Activated CD8-positive, alpha-beta memory T cell treated with anti-CD3 and anti-CD28 coated beads for 36 hours (primary cell): ENCODE measurements around the gene CAMK4. TPM values are rescaled to one million over a fixed set of nuclear protein-coding genes. Genes with fewer than 3 reads are reported as not detected.

Experiments used
- CTCF ChIA-PET: fragments of 350-600 bp; sonication (Branson Sonifier 250); formaldehyde crosslinking; loops from one replicate; lab custom pipeline; 2021; ENCODE audit warnings: antibody characterized with exemption; lab: Charles Lee
- POLR2A ChIA-PET: fragments of 350-600 bp; sonication (Branson Sonifier 250); formaldehyde crosslinking; loops from one replicate; lab custom pipeline; 2021; ENCODE audit warnings: antibody characterized with exemption; lab: Charles Lee
- total RNA-seq, 2 experiments: library from RNA; stranded (reverse); gene quantifications; one replicate each; pipeline ENCODE4 v1.2.3, GENCODE V29; 2021

The CAMK4 gene
- total RNA-seq, 2 experiments from 2014 or later = 51.8 to 57.4 TPM

DNA sequence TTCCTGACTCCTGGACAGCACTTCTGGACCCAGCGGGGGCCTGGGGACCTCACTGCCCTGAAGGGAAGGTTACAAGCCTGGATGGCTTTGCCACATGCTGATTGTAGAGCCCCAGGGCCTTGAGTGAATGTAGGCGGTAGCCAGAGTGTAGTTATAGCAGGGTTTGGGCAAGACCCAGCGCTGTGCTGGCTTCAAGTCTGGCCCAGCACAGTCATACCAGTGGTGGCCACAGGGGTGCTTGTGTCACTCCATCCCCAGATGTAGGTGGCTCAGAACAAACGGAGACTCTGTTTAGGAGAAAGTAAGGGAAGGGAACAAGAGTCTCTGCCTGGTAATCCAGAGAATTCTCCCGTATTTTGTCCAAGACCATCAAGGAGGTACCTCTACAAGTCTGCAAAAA, 203.6 kb downstream of the CAMK4 start:
- ChIA-PET POLR2A (no interaction called here), CTCF (no interaction called here)

DNA sequence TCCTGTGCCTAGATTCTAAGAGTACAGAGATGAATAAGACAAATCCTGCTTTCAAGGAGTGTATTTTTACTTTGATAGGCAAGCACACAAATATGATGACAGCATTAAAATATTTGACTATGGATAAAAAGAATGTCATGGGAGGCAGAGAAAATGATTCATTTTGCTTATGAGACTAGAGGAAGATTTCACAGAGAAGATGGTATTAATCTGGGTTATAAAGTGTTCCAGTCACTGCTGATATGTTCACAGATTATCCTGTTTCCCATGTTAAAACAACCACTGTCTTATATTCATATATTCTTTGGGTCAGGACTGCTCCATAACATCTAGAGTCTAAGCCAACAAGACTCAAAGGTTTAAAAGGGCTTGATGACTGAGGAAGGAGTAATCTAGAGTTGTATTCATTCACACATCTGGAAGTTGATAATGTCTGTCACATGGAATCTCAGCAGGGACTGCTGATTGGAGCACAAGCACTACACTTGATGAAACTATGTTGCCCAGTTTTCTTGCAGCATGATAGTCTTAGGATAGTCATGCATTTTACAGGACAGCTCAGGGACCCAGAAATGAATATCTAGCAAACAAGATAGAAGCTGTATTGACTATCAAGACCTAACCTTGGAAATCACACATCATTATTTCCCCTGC, 208.8 kb downstream of the CAMK4 start:
- ChIA-PET POLR2A (interaction anchor here (0.6 kb wide), 1 partner anchor 70 kb away, joined by 3 read pairs; no protein-coding TSS in a partner anchor), CTCF (no interaction called here)

DNA sequence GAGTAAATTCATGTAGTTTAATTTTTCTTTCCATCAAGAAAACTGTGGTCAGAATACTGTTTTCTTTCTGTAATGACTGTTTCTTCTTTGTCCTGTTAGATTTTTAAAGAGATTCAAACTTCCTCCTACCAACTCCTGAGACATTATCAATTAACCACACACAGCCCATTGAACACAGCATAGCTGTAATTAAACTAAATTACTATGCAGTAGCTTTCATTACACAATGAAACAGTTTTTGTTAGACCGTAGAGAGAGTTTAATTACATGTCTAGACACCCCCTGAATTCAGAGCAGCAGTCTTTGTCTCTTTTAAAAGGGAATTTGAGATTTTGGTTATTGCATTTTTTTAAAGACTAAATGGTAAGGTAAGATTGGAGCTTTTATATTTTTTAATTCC, 210.6 kb downstream of the CAMK4 start:
- ChIA-PET CTCF (no interaction called here), POLR2A (no interaction called here)

DNA sequence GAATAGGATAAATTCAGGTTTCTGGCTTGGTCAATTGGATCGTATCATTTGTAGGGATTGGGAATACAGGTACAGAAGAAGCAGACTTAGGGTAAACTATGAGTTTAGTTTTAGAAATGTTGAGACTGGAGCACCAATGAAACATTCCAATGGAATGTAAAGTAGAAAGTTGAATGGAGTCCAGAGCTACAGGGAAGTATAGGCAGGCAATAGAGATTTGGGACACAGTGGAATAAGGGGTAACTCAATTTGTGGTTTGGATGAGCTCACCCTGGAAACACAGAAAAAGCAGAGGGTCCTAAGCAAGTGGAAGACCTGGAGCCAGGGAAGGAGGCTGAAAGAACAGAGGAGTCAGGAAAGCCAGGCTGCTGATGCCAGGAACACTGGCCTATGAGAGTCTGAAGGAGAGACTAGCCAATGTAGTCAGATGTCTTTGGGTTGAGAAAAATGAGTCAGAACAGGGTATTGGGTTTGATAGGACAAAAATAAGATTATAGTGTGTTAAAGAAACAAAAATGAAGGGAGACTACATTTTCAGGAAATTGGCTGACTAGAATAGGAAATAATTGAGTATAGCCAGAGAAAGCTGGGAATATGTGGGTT, 215.4 kb downstream of the CAMK4 start:
- ChIA-PET POLR2A (no interaction called here), CTCF (no interaction called here)

DNA sequence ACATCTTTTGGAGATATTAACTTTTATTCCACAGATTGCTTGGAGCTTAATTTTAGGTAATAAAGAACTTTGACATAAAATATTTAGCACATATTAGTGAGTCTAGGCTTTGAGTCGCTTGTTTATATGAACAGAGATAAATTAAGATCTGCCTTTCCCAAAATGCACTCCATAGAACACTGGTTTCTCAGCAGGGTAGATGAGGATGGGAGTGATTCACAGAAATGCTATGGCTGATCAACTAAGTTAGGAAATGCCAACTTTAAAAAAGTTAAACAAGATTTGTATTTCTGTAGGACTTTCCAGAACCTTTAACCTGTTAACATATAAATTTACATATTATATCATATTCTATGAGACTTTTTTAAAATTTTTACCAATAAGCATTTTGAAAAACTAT, 222.9 kb downstream of the CAMK4 start:
- ChIA-PET CTCF (no interaction called here), POLR2A (no interaction called here)

DNA sequence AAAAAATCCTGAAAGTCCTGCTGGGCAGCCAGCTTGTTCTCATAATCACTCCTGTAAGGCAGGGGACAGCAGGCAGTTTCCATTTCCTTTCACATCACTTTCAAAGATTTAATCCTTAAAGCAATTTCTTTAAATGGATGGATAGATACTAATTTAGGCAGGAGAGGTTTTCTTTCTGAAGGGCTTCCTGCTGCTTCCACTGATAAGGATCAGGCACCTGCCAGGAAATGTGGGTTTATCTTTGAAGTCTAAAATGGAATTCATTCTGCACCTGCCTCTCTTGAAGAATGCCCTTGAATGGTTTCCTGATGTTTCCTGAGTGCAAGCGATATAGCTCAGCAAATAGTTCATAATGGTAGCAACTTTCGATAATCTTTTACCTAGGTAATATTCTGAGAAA, 223.6 kb downstream of the CAMK4 start:
- ChIA-PET CTCF (no interaction called here), POLR2A (no interaction called here)

DNA sequence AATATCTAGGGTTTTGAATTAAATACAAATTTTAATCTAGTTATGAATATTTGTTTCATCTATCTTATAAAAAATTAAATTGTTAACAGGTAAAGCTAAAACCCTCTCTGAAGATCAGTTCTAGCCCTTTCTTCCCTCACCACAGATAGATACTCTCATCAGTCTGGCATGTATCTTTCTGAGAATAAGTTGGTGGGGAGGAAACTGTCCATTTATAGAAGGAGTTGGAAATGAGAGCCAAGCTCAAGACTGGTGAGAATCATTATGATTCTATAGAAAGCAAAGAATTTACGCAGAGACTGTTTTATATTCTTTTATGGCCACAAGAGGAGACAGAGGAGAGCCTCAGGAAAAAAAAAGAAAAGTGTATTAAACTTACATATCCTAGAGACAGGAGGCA, 229.1 kb downstream of the CAMK4 start:
- POLR2A ChIA-PET = no interaction called here
- CTCF ChIA-PET = no interaction called here

DNA sequence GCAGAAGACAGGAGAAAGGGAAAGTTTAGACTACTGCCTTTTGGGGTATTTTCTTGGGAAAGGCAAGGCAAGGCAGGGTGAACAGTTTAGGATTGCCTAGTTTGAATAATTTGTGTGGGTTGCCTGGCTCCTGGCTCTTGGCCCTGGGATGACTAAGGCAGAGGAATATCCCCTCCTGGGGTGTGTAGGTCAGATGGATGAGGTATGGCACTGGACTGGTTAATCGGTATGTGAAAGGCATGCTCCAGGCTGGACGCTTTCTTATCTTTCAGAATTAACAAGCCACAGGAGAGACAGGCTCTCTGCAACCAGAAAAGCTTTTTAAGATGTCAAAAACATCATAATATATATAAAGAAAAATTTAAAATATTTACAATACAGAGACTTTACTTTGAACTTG, 229.6 kb downstream of the CAMK4 start:
- POLR2A ChIA-PET = no interaction called here
- CTCF ChIA-PET = no interaction called here

DNA sequence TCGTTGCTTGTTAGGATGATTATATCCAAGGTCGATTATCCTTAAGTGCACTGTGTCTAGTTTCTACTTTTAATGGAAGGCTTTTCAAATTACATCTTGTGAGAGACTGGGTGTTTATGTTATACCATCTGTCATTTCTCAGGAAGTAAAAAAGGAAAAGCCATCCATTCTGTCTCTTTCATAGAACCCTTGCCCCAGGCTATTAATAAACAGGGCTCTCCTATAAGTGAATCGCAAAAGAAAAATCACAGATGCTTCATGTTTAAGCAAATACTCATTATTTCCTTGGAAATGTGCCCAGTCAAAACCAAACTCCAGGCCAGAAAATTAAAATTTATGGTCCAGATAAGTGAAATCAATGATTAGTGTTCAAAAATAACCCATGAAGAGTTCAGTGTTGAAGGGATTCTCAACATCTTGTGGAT, 230.0 kb downstream of the CAMK4 start:
- ChIA-PET POLR2A (no interaction called here), CTCF (no interaction called here)

DNA sequence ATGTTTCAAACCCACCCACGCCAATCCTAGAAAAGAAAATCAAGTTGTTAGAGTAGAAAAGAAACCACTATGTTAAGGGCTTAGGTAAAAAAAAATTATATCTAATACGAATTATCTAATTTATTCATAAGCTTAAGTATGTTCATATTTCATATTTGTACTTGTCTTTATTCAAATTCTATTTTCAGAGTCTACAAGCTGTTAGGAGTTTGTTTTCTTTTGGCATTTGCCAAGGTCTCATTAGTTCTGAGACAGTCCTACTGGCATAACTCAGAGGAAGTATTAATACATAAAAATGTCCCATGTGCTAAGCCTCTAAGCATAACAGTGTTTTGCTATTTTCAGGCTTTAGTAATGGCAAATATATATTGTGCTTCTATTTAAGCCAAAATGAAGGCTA, 230.6 kb downstream of the CAMK4 start:
- ChIA-PET POLR2A (no interaction called here), CTCF (no interaction called here)

DNA sequence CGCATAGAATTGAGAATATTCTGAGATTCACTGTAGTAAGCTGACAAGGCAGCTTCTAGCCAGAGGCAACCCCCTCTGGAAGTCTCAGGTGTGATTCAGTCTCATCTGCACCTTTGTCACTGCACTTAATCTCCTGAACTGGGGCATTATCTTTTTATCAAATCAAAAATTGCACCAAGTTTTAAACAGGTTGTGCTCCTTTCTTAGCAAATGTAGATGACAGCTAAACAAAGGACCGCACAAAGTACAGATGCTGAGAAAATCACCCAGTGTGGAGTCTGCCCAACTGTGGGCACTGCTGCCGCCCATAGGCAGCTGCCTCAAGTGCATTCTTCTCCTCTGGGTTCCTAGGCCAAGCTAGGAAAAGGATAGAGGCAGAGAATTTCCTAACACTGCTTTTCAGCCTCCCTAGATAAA, 237.1 kb downstream of the CAMK4 start:
- POLR2A ChIA-PET = no interaction called here
- CTCF ChIA-PET = no interaction called here

DNA sequence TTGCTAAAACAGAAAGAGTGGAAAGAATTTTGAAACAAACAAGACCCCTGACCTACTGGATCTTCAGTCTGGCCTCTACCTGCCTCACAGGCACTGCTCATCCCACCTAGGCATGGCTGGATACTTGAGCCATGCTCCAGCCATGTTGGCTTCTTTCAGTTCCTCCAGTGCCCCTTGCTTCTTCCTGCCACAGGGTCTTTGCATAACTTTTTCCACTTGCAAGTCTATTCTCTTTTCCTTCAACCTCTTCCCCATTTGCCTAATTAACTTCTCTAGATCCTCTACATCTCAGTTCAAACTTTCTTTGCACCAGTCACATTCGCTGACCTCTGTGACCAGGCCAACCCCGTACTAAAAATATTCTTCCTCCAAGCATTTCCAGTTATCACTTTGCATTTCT, 237.8 kb downstream of the CAMK4 start:
- ChIA-PET POLR2A (no interaction called here), CTCF (no interaction called here)

DNA sequence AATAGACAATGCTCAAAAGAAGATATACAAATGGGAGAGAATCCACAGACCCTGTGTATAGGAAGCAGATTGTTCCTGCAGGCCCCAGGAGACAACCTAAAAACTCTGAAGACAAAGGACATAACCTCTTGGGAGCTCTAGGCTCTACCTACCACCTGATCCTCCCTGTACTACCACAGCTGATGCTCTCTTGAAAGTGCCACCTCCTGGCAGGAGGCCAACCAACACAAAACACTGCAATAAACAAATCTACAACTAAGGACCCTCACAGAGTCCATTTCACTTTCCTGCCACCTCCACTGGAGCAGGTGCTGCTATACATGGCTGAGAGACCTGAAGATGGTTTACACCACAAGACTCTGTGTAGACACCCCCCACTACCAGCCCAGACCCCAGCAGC, 239.1 kb downstream of the CAMK4 start:
- CTCF ChIA-PET = no interaction called here

DNA sequence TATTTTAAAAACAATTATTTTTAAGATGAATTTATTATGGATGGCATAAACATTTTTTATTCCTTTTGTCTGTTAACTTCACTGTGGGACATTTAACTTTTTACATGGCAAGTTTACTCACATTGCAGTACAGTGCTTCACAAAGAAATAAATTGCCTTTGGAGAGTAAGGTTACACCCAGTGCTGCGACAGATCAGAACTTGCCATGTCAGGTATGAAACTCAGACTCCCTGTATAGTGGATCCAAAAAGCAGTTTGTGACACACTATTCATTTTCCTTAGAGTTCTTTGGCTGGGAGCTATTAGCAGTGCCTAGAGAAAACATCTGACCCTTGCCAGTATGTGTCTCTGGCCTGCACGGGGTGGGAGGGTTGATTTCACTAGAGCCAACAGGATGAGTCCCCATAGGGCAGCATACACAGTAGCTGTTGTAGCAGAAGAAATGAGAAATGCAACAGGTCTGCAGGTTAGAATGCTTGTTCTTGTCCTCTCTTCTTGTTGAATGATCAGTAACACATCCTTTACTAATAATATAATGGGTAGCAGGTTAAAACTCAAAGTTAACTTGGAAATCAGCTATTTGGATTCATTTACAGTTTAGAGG, 245.2 kb downstream of the CAMK4 start:
- POLR2A ChIA-PET = no interaction called here
- CTCF ChIA-PET = no interaction called here

More for the DNA sequence above, 239.1 kb downstream of the CAMK4 start:
- POLR2A ChIA-PET = no interaction called here

DNA sequence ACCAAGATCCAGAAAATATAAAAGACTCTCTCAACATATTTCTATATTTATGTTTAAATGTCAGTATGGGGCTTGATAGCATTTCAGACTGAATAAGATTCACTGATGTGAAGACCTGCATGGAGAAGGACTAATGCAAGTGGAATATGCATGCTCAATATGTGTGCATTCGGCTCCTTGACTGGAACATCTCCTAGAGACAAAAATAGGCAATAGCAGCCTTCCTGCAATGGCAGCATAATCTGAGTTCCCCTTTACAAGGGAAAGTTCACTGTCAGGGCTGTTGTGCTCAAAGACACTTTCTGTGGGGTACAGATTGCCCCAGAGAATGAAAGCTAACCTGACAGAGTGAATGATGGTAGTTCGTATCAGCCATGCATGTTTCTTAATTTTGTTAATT, 245.7 kb downstream of the CAMK4 start:
- ChIA-PET POLR2A (no interaction called here), CTCF (no interaction called here)

DNA sequence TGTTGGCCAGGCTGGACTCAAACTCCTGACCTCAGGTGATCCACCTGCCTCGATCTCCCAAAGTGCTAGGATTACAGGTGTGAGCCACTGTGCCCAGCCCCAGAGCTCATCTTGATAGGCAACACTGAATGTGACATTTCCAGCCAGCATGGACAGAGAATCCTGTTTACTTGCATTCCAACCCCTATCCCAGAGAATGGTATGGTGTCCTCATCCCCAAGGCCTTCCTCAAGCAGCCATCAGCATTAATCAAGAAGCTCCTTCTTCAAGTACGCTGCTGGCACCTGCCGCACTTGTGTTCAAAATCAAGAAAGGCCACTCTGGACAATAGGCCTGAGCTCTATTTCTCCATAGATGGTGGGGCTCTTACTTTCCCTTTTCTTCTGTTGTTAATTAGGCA, 247.9 kb downstream of the CAMK4 start:
- POLR2A ChIA-PET = no interaction called here
- CTCF ChIA-PET = no interaction called here

DNA sequence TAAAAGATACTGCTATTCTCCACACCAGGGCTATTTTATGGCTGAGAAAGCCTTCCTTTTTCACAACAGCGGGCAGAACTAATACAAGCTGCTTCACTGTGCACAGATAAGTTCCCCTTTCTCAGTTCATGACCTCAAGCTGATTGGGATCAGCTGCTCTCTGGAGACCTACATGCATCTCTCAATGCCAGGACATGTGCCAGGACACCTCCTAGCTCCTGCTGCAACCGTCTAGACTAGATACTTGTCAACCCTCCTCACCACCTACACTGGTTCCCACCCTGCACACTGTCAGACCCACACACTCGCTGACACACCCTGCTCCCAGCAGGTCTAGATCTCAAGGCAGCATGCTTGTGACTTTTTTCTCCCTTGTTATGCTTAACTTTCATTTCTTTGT, 248.4 kb downstream of the CAMK4 start:
- POLR2A ChIA-PET = no interaction called here
- CTCF ChIA-PET = no interaction called here

DNA sequence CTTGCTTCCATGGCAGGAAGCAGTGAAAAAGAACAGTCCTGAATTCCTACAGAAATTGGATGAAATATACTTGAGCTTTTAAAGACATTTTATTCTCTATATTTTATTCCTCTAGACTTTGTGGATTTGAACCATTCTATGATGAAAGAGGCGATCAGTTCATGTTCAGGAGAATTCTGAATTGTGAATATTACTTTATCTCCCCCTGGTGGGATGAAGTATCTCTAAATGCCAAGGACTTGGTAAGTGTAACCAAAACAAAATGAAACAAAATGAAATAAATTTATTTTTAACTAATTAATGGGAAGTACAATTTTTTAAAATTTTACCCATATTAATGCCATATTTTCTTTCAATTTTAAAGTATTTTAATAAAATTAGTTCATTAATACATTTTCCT, 254.1 kb downstream of the CAMK4 start:
- CTCF ChIA-PET = no interaction called here

DNA sequence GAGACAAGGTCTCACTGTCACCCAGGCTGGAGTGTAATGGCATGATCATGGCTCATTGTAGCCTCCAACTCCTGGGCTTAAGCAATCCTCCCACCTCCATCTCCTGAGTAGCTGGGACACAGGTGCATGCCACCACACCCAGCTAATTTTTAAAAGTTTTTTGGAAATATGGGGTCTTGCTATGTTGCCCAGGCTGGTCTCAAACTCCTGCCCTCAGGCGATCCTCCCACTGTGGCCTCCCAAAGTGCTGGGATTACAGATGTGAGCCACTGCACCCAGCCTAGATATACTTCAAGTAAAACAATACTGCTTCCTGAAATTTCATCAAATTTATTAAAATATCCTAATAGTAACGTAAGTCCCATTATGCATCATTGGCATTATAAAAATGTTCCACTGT, 254.7 kb downstream of the CAMK4 start:
- POLR2A ChIA-PET = no interaction called here
- CTCF ChIA-PET = no interaction called here

More for the DNA sequence above, 254.1 kb downstream of the CAMK4 start:
- POLR2A ChIA-PET = no interaction called here

DNA sequence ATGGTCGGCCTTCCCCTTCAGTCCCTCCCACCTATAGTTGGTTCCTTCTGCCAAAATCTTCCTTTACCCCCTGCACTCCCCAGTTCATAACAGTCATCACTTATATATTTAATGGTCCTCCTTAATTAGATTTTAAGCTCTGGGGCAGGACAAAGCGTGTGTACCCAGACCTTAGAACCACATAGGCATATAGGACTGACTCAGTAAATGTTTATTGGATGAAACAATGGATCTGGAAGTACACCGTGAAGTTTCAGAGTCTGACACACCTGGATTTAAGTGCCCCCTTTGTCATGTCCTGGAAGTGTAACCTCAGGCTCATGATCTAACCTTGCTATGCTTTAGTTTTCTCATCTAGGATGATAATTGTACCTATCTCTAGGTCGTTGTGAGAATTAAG, 256.2 kb downstream of the CAMK4 start:
- CTCF ChIA-PET = interaction anchor here (1.2 kb wide), 1 partner anchor 322 kb away, joined by 3 read pairs; no protein-coding TSS in a partner anchor
- POLR2A ChIA-PET = no interaction called here

DNA sequence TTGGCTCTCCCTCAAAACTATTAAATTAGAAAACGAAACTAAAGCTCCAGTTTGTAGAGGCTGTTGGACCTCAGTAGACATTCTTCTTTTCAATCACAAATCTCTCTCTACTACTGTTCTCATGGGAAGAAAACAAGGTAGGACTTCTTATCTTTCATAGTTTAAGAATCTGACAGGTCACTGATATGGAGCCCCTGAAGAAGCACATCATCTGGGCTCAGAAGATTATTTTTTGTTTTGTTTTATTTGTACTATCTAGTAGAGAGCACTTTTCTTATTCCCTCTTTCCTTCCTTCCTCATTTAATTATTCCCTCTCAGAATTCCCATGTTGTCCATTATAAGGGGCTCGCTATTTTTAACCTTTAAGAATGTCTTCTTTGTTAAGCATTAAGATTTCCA, 261.9 kb downstream of the CAMK4 start:
- CTCF ChIA-PET = no interaction called here
- POLR2A ChIA-PET = no interaction called here
